ENCODE results near the gene GPLD1.

- TF ChIP-seq CTCF (conservative IDR thresholded peaks at IDR 0.05): peak; percentile 68
- no peak for TF ChIP-seq ZFX (IDR thresholded peaks at IDR 0.05)
Measured at GRCh38 chr6:24524805-24525204, 35.4 kb upstream of the GPLD1 start.
